ENCODE measurements around the gene MTUS2. TPM values are rescaled to one million over a fixed set of nuclear protein-coding genes. Genes with fewer than 3 reads are reported as not detected.

The MTUS2 gene
- total RNA-seq, 1 donor from 2014 or later: not detected

- no peaks in the 10 kb centered on the region for H3K4me1 Mint-ChIP-seq
- no peaks in the 10 kb centered on the region for H3K9me3 Mint-ChIP-seq
- no peak overlapping the region for H3K27ac Mint-ChIP-seq
- no peaks in the 10 kb centered on the region for H3K36me3 Mint-ChIP-seq (ENCODE audit: low read depth)
- H3K4me3 Mint-ChIP-seq: no peak overlapping the region
- H3K27me3 Mint-ChIP-seq: peaks cover 2% of the 10 kb centered on the region
- DNase-seq: no peak
- intact Hi-C loops (cut with micrococcal nuclease): no loop called here
These were observed 10.4 kb downstream of the MTUS2 start for GRCh38 chr13:28830580-28830979.

- intact Hi-C loops (cut with micrococcal nuclease): no loop called here
- H3K36me3 Mint-ChIP-seq (ENCODE audit: low read depth): no peaks in the 10 kb centered on the region
- no peaks in the 10 kb centered on the region for H3K9me3 Mint-ChIP-seq
- no peak overlapping the region for H3K27ac Mint-ChIP-seq
- H3K4me1 Mint-ChIP-seq: no peaks in the 10 kb centered on the region
- DNase-seq: no peak
- H3K27me3 Mint-ChIP-seq: peaks cover 2% of the 10 kb centered on the region
- H3K4me3 Mint-ChIP-seq: no peak overlapping the region
These were observed 11.0 kb downstream of the MTUS2 start for GRCh38 chr13:28831117-28831516.

GRCh38 chr13:28837111-28837510 is 17.0 kb downstream of the MTUS2 start:
- peak; percentile 9 for DNase-seq
- no peaks in the 10 kb centered on the region for H3K9me3 Mint-ChIP-seq
- no peak overlapping the region for H3K4me3 Mint-ChIP-seq
- peaks cover 2% of the 10 kb centered on the region for H3K27me3 Mint-ChIP-seq
- no peak overlapping the region for H3K27ac Mint-ChIP-seq
- H3K36me3 Mint-ChIP-seq (ENCODE audit: low read depth): no peaks in the 10 kb centered on the region
- H3K4me1 Mint-ChIP-seq: no peaks in the 10 kb centered on the region
- intact Hi-C loops (cut with micrococcal nuclease): no loop called here

- Mint-ChIP-seq H3K9me3 (no peaks in the 10 kb centered on the region), H3K4me3 (no peak overlapping the region), H3K4me1 (no peaks in the 10 kb centered on the region), H3K27ac (no peak overlapping the region), H3K27me3 (peaks cover 3% of the 10 kb centered on the region), H3K36me3 (ENCODE audit: low read depth) (no peaks in the 10 kb centered on the region)
- no peak for DNase-seq
- intact Hi-C loops (cut with micrococcal nuclease): no loop called here
These were observed 23.5 kb downstream of the MTUS2 start for GRCh38 chr13:28843639-28844038.

GRCh38 chr13:28849441-28849840 is 29.3 kb downstream of the MTUS2 start:
- intact Hi-C loops (cut with micrococcal nuclease): no loop called here
- no peaks in the 10 kb centered on the region for H3K4me1 Mint-ChIP-seq
- H3K27me3 Mint-ChIP-seq: peaks cover 3% of the 10 kb centered on the region

GRCh38 chr13:28850226-28850625 is 30.1 kb downstream of the MTUS2 start:
- intact Hi-C loops (cut with micrococcal nuclease): no loop called here
- Mint-ChIP-seq H3K4me1 (no peaks in the 10 kb centered on the region), H3K9me3 (no peaks in the 10 kb centered on the region), H3K36me3 (ENCODE audit: low read depth) (no peaks in the 10 kb centered on the region), H3K27me3 (peaks cover 3% of the 10 kb centered on the region), H3K4me3 (no peak overlapping the region), H3K27ac (no peak overlapping the region)
- no peak for DNase-seq

More at GRCh38 chr13:28849441-28849840, 29.3 kb downstream of the MTUS2 start:
- Mint-ChIP-seq H3K9me3 (no peaks in the 10 kb centered on the region), H3K36me3 (ENCODE audit: low read depth) (no peaks in the 10 kb centered on the region), H3K4me3 (no peak overlapping the region), H3K27ac (no peak overlapping the region)
- DNase-seq: no peak

GRCh38 chr13:28851422-28851821 is 31.3 kb downstream of the MTUS2 start:
- no peaks in the 10 kb centered on the region for H3K9me3 Mint-ChIP-seq
- no peaks in the 10 kb centered on the region for H3K36me3 Mint-ChIP-seq (ENCODE audit: low read depth)
- DNase-seq: no peak
- no peaks in the 10 kb centered on the region for H3K4me1 Mint-ChIP-seq
- H3K27me3 Mint-ChIP-seq: peaks cover 3% of the 10 kb centered on the region
- no peak overlapping the region for H3K4me3 Mint-ChIP-seq
- no peak overlapping the region for H3K27ac Mint-ChIP-seq
- intact Hi-C loops (cut with micrococcal nuclease): no loop called here

GRCh38 chr13:28854657-28855056 is 34.5 kb downstream of the MTUS2 start:
- intact Hi-C loops (cut with micrococcal nuclease): no loop called here
- Mint-ChIP-seq H3K27me3 (no peaks in the 10 kb centered on the region), H3K36me3 (ENCODE audit: low read depth) (no peaks in the 10 kb centered on the region), H3K9me3 (no peaks in the 10 kb centered on the region), H3K4me3 (no peak overlapping the region), H3K27ac (no peak overlapping the region), H3K4me1 (no peaks in the 10 kb centered on the region)
- no peak for DNase-seq

GRCh38 chr13:28856287-28856686 is 36.1 kb downstream of the MTUS2 start:
- intact Hi-C loops (cut with micrococcal nuclease): no loop called here
- Mint-ChIP-seq H3K27me3 (no peaks in the 10 kb centered on the region), H3K9me3 (no peaks in the 10 kb centered on the region), H3K27ac (no peak overlapping the region), H3K4me1 (no peaks in the 10 kb centered on the region), H3K36me3 (ENCODE audit: low read depth) (no peaks in the 10 kb centered on the region), H3K4me3 (no peak overlapping the region)
- DNase-seq: no peak

GRCh38 chr13:28859069-28859468 is 38.9 kb downstream of the MTUS2 start:
- Mint-ChIP-seq H3K9me3 (no peaks in the 10 kb centered on the region), H3K27ac (no peak overlapping the region), H3K27me3 (no peaks in the 10 kb centered on the region), H3K4me3 (no peak overlapping the region), H3K4me1 (no peaks in the 10 kb centered on the region), H3K36me3 (ENCODE audit: low read depth) (no peaks in the 10 kb centered on the region)
- no peak for DNase-seq
- intact Hi-C loops (cut with micrococcal nuclease): no loop called here

GRCh38 chr13:28859717-28860116 is 39.6 kb downstream of the MTUS2 start:
- no peak overlapping the region for H3K27ac Mint-ChIP-seq
- no peaks in the 10 kb centered on the region for H3K27me3 Mint-ChIP-seq
- DNase-seq: no peak
- no peaks in the 10 kb centered on the region for H3K4me1 Mint-ChIP-seq
- no peak overlapping the region for H3K4me3 Mint-ChIP-seq
- H3K36me3 Mint-ChIP-seq (ENCODE audit: low read depth): no peaks in the 10 kb centered on the region
- H3K9me3 Mint-ChIP-seq: no peaks in the 10 kb centered on the region
- intact Hi-C loops (cut with micrococcal nuclease): no loop called here

- Mint-ChIP-seq H3K4me1 (no peaks in the 10 kb centered on the region), H3K4me3 (no peak overlapping the region), H3K36me3 (ENCODE audit: low read depth) (no peaks in the 10 kb centered on the region), H3K27ac (no peak overlapping the region), H3K27me3 (no peaks in the 10 kb centered on the region), H3K9me3 (no peaks in the 10 kb centered on the region)
- DNase-seq: no peak
- intact Hi-C loops (cut with micrococcal nuclease): no loop called here
These were observed 44.4 kb downstream of the MTUS2 start for GRCh38 chr13:28864544-28864943.

- intact Hi-C loops (cut with micrococcal nuclease): no loop called here
- Mint-ChIP-seq H3K4me1 (no peaks in the 10 kb centered on the region), H3K27ac (no peak overlapping the region), H3K9me3 (no peaks in the 10 kb centered on the region), H3K4me3 (no peak overlapping the region), H3K27me3 (no peaks in the 10 kb centered on the region), H3K36me3 (ENCODE audit: low read depth) (no peaks in the 10 kb centered on the region)
- DNase-seq: no peak
These were observed 45.1 kb downstream of the MTUS2 start for GRCh38 chr13:28865149-28865744.

- intact Hi-C loops (cut with micrococcal nuclease): no loop called here
- Mint-ChIP-seq H3K9me3 (no peaks in the 10 kb centered on the region), H3K4me3 (no peak overlapping the region), H3K27me3 (no peaks in the 10 kb centered on the region), H3K4me1 (no peaks in the 10 kb centered on the region), H3K27ac (no peak overlapping the region), H3K36me3 (ENCODE audit: low read depth) (no peaks in the 10 kb centered on the region)
- DNase-seq: no peak
These were observed 45.8 kb downstream of the MTUS2 start for GRCh38 chr13:28865951-28866350.

- intact Hi-C loops (cut with micrococcal nuclease): no loop called here
- Mint-ChIP-seq H3K4me3 (no peak overlapping the region), H3K4me1 (no peaks in the 10 kb centered on the region), H3K36me3 (ENCODE audit: low read depth) (no peaks in the 10 kb centered on the region), H3K27me3 (no peaks in the 10 kb centered on the region), H3K9me3 (peaks cover 2% of the 10 kb centered on the region), H3K27ac (no peak overlapping the region)
- no peak for DNase-seq
These were observed 46.8 kb downstream of the MTUS2 start for GRCh38 chr13:28866932-28867331.
